CD4-positive, alpha-beta T cell treated with Interleukin-4 for 1 hour (primary cell): Measurements from ENCODE around the gene SOX15.

Experiments used
- DNase-seq, 2 donors: peaks; one replicate each; pipeline ENCODE4 v3.0.0-alpha.2; 2020 to 2022

Gene SOX15

DNA sequence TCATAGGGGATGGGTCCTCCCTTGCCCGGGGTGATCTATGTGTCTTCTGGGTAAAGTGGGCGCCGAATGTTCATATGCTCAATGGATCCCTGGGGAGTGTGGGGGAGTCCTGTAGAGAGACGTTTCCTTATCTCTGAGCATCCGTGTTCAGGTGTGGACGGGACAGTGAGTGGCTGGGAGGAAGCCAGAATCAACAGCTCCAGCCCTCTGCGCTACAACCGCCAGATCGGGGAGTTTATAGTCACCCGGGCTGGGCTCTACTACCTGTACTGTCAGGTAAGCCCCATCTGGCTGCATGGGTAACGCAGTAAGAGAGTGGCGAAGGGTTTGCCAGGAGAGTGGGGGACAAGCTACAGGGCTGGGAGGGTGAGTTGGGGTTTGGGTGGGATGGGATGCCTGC lies 33.3 kb downstream of the SOX15 start:
- DNase-seq: no peak

DNA sequence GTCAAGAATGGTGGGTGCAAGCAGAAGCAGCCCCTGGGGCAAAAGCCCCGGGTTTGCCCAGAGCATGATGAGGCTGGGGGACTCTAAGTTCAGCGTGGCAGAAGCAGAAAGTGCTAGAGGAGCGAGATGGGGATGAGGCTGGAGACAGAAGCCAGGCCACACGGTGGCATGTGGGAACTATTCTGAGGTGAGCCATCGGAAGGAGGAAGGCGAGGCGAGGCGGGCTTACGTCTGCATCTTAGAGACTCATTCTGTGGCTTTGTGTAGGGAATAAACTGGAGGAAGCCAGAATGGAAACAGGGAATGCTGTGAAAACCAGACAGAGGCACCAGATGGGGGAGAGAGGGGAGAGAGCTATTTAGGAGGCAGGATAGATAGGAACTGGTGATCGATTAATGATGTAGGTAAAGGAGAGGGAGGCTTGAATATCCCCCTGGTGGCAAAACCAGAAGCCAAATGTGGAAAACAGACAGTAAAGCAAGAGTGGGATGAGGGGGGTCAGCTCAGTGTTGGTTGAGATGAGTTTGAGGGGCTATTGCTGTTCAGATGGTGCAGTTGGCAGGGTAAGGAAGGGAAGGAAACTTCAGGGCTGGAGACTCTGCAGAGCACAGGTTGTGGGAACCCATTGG lies 34.5 kb downstream of the SOX15 start:
- DNase-seq: no peak

DNA sequence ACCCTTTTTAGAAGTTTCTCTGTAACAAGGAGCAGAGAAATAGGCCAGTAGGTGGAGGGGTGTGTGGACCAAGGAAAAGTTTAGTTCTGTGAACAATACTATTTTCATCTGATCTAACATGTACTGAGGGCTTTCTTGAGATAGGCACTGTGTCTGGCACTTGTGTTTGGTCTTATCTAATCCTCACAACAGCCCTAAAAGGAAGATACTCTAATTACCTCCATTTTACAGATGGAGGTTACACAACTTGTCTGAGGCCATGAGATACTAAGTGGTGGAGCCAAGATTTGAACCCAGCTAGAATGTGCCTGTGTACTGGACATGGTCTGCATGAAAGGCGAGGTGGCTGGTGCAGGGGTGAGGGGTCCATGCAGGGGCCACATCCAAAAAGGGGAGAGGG lies 36.5 kb downstream of the SOX15 start:
- no peak for DNase-seq

DNA sequence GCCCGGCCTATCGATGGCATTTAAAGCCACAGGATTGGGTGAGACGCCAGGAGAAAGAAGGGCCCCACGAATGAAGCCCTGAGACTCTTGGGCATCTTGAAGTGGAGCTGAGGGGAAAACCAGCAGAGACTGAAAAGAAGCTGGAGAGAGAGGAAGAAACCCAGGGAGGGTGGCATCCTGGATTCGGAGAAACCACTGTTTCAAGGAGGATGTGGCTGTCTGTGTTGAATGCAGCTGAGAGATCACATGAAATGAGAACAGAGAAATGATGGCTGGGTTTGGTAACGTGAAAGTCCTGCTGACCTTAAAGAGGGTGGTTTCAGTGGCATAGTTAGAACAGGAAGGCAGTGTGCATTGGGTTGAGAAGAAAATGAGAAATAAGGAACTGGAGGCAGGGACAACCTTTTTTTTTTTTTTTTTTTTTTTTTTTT lies 37.3 kb downstream of the SOX15 start:
- peak; percentile 51 to 63 for DNase-seq

DNA sequence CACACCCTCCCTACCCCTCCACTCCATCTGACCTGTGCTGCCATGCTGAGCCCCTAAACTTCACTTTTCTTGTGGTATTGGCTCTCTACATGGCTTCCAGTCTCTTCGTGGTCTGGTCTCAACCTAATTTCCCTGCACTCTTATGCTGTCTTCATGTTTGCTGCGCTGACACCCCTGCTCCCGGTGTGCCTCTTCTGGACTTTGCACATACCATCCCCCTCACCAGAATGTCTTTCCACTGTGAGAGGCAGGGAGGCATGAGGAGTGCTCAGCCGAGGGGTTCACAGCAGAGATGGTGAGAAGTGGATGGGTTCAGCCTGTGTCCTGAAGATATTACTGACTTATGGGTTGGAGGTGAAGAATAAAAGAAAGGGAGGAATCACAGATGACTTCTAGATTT lies 38.5 kb downstream of the SOX15 start:
- DNase-seq: no peak

DNA sequence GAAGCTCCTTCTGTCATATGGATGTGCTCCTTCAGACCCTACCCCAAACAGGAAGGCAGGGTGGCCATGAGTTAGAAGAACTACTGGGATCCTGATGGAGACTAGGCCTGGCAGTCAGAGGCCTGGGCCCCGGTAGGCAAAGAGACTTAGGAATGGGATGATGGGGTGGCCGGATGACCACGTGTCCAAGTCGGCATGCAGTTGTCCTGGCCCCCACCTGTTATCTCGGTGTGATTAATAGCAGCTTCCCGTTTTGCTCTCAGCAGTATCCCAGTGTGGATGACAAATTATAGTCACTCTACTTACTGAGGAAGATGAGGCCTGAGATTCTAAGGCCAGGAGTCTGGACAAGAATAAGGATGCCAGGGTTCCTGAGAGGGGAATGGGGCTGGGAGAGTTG lies 39.5 kb downstream of the SOX15 start:
- DNase-seq: no peak

DNA sequence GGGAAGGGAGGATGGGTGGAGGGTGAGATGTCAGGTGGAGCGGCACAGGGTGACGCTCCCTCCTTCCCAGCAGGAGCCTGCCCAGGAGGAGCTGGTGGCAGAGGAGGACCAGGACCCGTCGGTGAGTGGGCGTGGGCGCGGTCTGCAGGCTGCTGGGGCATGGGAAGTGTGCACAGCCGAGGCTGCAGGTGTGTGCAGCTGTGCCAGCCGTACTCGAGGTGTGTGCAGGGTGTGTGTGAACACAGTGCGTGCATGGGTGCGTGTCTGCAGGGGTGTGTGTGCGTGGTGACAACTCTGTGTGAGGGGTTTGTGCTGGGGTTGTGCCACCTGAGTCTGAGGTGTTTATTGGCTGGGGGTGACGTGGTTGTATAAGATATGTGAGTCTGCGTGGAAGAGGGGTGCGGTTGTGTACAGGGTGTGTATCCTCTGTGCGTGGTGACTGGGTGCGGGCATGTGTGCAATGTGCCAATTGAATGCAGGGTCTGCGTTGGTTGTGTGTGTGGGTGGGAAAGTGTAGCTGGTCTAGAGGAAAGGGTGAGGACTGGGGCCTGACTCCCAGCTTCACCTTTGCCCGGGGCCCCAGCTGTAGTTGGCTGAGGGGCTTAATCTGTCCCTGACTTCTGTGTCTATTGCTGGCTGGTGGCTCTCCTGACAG lies 40.4 kb downstream of the SOX15 start:
- DNase-seq: peak; percentile 39 to 47

DNA sequence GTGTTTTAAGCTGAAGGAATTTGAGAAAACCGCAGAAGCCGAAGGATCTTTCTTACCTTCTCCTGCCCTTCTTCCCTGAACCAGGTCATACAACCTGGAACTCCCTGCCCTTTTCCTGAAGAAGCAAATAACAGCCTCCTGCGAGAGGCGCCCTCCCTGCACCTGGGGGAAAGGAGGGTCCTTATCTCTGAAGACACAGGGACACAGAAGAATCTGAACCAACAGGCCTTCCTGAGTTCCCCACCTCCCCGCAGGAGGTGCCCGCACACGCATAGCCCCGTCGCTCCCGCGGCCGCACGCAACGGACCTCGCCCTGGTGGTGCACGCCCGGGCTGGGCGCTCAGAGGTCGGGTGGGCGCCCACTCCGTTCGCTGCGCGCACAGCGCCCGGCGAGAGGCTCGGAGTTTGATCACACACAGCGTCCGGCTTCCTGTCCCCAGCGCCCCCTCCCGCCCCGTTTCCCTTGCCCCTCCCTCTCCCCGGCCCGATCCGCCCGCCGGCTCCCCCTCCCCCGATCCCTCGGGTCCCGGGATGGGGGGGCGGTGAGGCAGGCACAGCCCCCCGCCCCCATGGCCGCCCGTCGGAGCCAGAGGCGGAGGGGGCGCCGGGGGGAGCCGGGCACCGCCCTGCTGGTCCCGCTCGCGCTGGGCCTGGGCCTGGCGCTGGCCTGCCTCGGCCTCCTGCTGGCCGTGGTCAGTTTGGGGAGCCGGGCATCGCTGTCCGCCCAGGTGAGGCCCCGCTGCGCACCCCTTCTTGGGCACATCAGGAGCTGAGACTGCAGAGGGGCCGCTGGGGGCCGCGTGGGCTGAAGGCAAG lies 41.1 kb downstream of the SOX15 start, which contains the start of gene TNFSF12:
TSS of gene TNFSF12 (plus strand) at position 474 of the 816 bp plus-strand sequence. CDS start at position 570, 96 bp downstream.
- DNase-seq: peak; percentile 41 to 61

DNA sequence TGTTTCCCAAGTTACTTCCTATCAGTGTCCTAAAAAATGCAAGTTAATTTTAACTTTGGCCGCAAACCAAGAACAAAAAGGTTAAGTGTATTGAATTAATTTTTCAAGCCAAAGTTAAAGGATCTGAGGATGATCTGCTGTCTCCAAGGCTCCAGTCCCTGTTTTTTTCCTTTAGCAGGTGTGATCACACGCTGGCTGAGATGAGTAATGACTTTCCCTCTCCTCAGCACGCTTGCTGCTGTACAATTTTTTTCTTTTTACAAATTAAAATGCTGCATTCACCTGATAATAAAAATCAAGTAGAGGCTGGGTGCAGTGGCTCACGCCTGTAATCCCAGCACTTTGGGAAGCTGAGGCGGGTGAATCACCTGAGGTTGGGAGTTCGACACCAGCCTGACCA lies 45.0 kb downstream of the SOX15 start:
- DNase-seq: no peak

DNA sequence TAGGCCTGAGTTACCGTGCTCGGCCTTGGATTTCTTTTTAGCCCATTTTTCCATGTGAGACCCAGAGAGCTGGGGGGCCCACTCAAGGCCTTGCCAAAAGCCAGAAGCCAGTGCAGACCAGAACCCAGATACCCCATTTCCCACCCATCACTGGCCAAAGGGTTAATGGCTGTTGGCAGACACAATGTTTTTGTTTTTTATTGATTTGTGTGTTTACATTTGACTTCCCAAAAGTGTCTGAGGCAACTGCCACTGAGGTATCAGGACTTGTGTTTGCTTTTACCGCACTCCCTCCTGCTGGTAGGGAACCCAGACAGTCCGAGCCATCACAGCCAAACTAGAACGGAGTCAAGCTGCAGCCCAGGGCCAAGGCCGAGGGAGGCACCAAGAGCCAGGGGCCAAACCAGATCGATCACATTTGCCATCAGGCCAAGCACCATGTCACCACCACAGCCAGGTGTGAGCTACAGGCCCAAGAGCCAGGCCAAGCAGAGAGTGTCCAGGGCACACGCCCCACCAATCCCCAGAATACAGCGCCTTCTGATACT lies 48.7 kb downstream of the SOX15 start:
- no peak for DNase-seq

DNA sequence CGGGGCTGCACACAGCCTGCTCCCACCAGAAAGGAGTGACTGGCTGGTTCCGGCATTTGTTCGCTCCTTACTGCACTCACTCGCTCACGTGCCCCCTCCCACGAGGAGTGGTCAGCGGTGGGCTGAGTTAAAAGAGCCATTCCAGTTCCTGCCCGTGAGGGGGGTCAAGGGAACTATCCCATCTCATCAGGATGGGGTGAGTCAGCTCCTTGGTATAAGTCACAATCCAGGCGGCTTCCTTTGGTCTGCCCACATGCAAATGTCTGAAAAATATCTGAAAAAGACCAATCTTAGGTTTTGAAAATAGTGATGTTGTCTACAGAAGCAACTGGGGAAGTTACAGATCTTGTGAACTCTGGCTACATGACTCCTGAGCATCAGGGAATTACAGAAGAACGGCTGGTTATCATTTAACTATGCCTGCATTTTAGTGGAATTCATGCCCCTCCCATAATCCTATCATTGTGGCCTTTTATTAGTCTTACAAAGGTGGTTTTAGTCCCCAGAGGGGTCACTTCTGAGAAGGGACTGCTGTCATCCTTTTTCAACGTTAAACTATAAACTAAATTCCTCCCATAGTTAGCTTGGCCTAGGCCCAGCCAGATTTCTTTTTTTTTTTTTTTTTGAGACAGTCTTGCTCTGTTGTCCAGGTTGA lies 50.9 kb downstream of the SOX15 start:
- no peak for DNase-seq
